NCI-H526 treated with DMSO at 0.1 percent for 48 hours (cell line): ENCODE data around the gene ARHGEF4.

Experiments
- DNase-seq: peaks from one replicate; lab custom pipeline; 2025; lab: John Stamatoyannopoulos, UW

The ARHGEF4 gene

GRCh38 chr2:131014141-131014540, 177.4 kb downstream of the ARHGEF4 start:
- peak; percentile 34 for DNase-seq

GRCh38 chr2:131015764-131016163, 179.1 kb downstream of the ARHGEF4 start:
- DNase-seq, result no peak

- DNase-seq, result no peak
Measured at GRCh38 chr2:131016826-131017741, 180.4 kb downstream of the ARHGEF4 start.

- DNase-seq, result no peak
Measured at GRCh38 chr2:131022731-131023130, 186.0 kb downstream of the ARHGEF4 start.

GRCh38 chr2:131023758-131024157, 187.0 kb downstream of the ARHGEF4 start:
- DNase-seq, result no peak

- DNase-seq, result no peak
Measured at GRCh38 chr2:131026919-131027318, 190.2 kb downstream of the ARHGEF4 start.

GRCh38 chr2:131027566-131028528, 191.1 kb downstream of the ARHGEF4 start:
- no peak for DNase-seq

GRCh38 chr2:131029812-131030211, 193.1 kb downstream of the ARHGEF4 start:
- no peak for DNase-seq

GRCh38 chr2:131030478-131030971, 193.8 kb downstream of the ARHGEF4 start:
- DNase-seq, result peak; percentile 24

- DNase-seq, result no peak
Measured at GRCh38 chr2:131031431-131031841, 194.7 kb downstream of the ARHGEF4 start.

- no peak for DNase-seq
Measured at GRCh38 chr2:131031875-131032274, 195.2 kb downstream of the ARHGEF4 start.

GRCh38 chr2:131032393-131032836, 195.7 kb downstream of the ARHGEF4 start:
- DNase-seq, result no peak

- no peak for DNase-seq
Measured at GRCh38 chr2:131033786-131034121, 197.0 kb downstream of the ARHGEF4 start.

GRCh38 chr2:131034122-131035051, 197.7 kb downstream of the ARHGEF4 start:
- DNase-seq, result no peak

- no peak for DNase-seq
Measured at GRCh38 chr2:131035112-131035825, 198.6 kb downstream of the ARHGEF4 start.

- no peak for DNase-seq
Measured at GRCh38 chr2:131035826-131036231, 199.1 kb downstream of the ARHGEF4 start.

GRCh38 chr2:131036269-131036668, 199.6 kb downstream of the ARHGEF4 start:
- DNase-seq, result no peak

- no peak for DNase-seq
Measured at GRCh38 chr2:131036696-131037397, 200.1 kb downstream of the ARHGEF4 start.

GRCh38 chr2:131037398-131038257, 200.9 kb downstream of the ARHGEF4 start:
- DNase-seq, result no peak
